C4-2B (cell line): ENCODE results near the gene CHST11.
"Not testable (repeated sequence)": the region's sequence is repeated elsewhere in the genome, so short reads cannot be mapped to it uniquely, and the experiment has no call there.

Experiments
- ZFX ChIP-seq: fragments of 450-650 bp; IDR thresholded peaks from 2 replicates; pipeline ENCODE4 v1.6.1; 2017
- TF ChIP-seq, protein P1 (sequence below): fragments of 450-650 bp; conservative IDR thresholded peaks from 2 replicates; pipeline ENCODE4 v1.5.1; 2017; ENCODE audit warnings: mild to moderate bottlenecking

DNA sequence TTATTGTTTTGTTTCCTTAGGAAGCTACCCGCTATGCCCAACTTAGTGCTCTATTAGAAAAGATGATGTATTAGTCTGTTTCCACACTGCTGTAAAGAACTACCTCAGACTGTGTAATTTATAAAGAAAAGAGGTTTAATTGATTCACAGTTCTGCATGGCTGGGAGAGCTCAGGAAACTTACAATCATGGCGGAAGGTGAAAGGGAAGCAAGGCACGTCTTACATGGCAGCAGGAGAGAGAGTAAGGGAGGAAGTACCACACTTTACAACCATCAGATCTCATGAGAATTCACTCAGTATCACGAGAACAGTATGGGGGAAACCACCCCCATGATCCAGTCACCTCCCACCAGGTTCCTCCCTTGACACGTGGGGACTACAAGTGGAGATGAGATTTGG, 70.9 kb downstream of the CHST11 start:
- TF ChIP-seq, protein P1, sequence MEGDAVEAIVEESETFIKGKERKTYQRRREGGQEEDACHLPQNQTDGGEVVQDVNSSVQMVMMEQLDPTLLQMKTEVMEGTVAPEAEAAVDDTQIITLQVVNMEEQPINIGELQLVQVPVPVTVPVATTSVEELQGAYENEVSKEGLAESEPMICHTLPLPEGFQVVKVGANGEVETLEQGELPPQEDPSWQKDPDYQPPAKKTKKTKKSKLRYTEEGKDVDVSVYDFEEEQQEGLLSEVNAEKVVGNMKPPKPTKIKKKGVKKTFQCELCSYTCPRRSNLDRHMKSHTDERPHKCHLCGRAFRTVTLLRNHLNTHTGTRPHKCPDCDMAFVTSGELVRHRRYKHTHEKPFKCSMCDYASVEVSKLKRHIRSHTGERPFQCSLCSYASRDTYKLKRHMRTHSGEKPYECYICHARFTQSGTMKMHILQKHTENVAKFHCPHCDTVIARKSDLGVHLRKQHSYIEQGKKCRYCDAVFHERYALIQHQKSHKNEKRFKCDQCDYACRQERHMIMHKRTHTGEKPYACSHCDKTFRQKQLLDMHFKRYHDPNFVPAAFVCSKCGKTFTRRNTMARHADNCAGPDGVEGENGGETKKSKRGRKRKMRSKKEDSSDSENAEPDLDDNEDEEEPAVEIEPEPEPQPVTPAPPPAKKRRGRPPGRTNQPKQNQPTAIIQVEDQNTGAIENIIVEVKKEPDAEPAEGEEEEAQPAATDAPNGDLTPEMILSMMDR = not testable (repeated sequence)
- not testable (repeated sequence) for TF ChIP-seq ZFX
